ENCODE results near the gene ASNSD1.
"Not testable (repeated sequence)": the region's sequence is repeated elsewhere in the genome, so short reads cannot be mapped to it uniquely, and the experiment has no call there.

The ASNSD1 gene

DNA sequence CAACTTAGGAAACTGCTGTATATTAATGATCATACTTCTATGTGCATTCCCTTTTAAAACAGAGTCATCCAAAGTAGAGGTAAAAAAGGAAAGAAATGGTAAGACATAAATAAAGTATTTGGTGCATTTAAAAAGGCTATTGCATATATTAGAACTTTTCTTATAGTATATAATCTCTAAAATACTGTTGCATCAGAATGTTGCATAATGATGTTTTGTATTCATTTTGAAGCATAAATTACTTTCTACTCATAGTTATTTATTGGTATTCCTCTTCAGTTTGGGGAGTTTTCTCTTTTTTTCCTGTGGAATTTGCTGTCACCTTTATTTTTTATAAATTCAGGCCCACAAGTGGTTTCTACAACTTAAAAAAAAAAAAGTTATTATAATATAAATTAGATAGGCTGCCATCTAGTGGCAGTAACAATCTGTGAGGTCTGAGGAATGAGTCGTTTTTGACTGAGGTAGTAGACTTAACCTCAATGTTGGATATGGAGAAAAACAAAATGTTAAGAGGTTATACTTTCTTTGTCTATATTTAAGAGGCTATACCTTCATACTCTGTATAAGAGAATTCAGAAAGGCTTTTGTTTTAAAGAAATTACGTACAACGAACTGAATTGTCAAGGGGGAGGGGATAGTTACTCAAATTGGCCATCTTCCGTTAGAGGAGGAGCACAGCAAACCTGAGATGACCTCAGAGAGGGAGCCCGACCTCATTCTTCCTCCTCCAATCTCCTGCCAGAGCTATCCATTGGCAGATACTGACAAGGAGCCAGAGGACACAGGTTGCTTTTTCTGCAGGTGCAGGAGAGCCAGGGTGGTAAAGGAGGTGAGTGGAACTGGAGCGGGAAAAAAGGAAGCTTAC lies 37.0 kb downstream of the ASNSD1 start:
- no peaks in the 10 kb centered on the region for H3K9me3 Mint-ChIP-seq
- H3K27ac Mint-ChIP-seq = no peak overlapping the region
- no peaks in the 10 kb centered on the region for H3K4me1 Mint-ChIP-seq (ENCODE audit: low read depth)
- H3K36me3 Mint-ChIP-seq (ENCODE audit: low read depth) = no peaks in the 10 kb centered on the region
- no peaks in the 10 kb centered on the region for H3K27me3 Mint-ChIP-seq
- no peak overlapping the region for H3K4me3 Mint-ChIP-seq

DNA sequence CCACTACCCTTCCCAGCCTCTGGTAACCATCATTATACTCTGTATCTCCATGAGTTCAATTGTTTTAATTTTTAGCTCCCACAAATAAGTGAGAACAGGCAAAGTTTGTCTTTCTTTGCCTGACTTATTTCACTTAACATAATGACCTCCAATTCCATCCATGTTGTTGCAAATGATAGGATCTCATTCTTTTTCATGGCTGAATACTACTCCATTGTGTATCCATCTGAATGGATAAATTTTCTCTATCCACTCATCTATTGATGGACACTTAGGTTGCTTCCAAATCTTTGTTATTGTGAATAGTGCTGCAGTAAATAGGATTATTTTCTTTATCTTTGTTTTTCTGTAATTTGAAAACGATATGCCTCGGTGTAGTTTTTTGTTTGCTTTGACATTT lies 39.4 kb downstream of the ASNSD1 start:
- Mint-ChIP-seq H3K27me3 (no peaks in the 10 kb centered on the region), H3K4me3 (no peak overlapping the region), H3K27ac (no peak overlapping the region), H3K36me3 (ENCODE audit: low read depth) (no peaks in the 10 kb centered on the region), H3K9me3 (no peaks in the 10 kb centered on the region), H3K4me1 (ENCODE audit: low read depth) (no peaks in the 10 kb centered on the region)

DNA sequence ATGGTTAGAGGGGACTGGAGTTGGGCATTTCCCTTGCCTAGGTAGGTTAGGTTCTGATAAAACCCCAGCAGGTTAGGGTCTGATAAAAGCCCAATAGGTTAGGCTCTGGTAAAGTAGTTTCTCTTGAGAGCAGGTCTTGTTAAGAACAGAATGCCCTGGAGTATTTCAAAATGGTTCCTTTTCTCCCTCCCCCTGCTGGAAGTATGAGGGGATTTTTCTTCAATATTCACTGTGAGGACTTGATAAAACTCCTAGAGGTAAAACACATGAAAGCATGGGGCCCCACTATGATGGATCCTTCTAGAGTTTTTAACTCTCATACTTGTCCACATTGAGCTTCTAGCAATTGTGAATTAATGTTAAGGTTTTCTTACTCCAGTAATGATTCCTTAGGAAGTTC lies 40.8 kb downstream of the ASNSD1 start:
- Mint-ChIP-seq H3K4me3 (no peak overlapping the region), H3K27ac (no peak overlapping the region), H3K9me3 (no peaks in the 10 kb centered on the region), H3K4me1 (ENCODE audit: low read depth) (no peaks in the 10 kb centered on the region), H3K36me3 (ENCODE audit: low read depth) (peaks cover 3% of the 10 kb centered on the region), H3K27me3 (no peaks in the 10 kb centered on the region)

DNA sequence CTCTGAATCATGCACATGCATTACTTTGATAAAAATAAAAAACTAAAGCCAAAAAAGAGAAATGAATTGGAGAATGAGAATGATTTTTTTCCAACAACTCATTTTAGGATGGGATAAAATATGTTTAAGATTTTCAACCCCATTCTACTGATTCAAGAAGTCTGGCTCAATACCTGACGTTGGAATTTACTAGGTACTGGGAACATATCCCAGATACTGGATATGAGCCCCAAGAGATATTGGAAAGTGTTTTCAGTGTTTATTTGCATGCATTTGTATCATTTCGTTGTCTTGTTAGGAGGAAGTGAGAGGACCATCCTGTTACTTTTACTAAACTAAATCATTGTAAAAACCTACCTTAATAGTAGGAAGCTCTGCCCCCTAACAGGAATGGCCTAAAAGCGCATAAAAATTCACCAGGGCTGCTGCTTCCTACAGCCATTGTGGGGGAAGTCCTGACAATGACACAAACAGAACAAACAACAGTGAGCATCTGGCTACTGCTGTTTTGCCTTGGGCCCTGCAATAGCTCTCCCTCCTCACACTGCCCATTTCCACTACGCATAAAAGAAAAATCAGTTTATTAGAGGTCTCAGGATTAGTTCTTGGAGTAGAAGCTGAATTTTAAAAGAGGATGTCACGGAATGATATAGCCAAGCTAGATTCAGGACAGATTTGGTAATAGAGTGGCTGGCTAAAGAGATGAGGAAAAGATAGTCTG lies 48.4 kb downstream of the ASNSD1 start:
- Mint-ChIP-seq H3K27me3 (no peaks in the 10 kb centered on the region), H3K4me1 (ENCODE audit: low read depth) (no peaks in the 10 kb centered on the region), H3K4me3 (no peak overlapping the region), H3K27ac (no peak overlapping the region), H3K36me3 (ENCODE audit: low read depth) (peaks cover 3% of the 10 kb centered on the region), H3K9me3 (no peaks in the 10 kb centered on the region)

DNA sequence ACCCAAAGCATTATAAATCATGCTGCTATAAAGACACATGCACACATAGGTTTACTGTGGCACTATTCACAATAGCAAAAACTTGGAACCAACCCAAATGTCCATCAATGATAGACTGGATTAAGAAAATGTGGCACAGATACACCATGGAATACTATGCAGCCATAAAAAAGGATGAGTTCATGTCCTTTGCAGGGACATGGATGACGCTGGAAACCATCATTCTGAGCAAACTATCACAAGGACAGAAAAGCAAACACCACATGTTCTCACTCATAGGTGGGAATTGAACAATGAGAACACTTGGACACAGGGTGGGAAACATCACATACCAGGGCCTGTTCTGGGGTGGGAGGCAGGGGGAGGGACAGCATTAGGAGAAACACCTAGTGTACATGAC lies 56.3 kb downstream of the ASNSD1 start:
- H3K27me3 Mint-ChIP-seq, H3K9me3 Mint-ChIP-seq: not testable (repeated sequence)

DNA sequence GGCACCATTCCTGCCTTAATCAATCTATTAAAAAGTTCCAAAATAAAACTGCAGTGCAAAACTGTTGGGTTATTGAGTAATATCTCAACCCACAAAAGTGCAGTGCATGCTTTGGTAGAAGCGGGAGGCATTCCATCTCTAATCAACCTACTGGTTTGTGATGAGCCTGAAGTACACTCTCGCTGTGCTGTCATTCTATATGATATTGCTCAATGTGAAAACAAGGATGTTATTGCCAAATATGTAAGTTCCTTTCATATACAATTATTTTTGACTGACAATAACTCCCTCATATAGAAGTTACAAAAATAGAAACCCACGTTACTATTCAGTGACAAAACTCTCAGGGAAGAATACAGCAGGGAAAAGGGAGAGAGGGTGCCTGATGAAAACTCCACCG lies 58.3 kb downstream of the ASNSD1 start:
- no peak overlapping the region for H3K27ac Mint-ChIP-seq

More for the DNA sequence above, 56.3 kb downstream of the ASNSD1 start:
- H3K4me3 Mint-ChIP-seq; H3K4me1 Mint-ChIP-seq (ENCODE audit: low read depth); H3K36me3 Mint-ChIP-seq (ENCODE audit: low read depth); H3K27ac Mint-ChIP-seq: not testable (repeated sequence)

More for the DNA sequence above, 58.3 kb downstream of the ASNSD1 start:
- H3K27me3 Mint-ChIP-seq = no peaks in the 10 kb centered on the region
- no peak overlapping the region for H3K4me3 Mint-ChIP-seq
- peaks cover 10% of the 10 kb centered on the region for H3K4me1 Mint-ChIP-seq (ENCODE audit: low read depth)
- no peaks in the 10 kb centered on the region for H3K36me3 Mint-ChIP-seq (ENCODE audit: low read depth)
- peaks cover 5% of the 10 kb centered on the region for H3K9me3 Mint-ChIP-seq
